HG02884 (cell line): Measurements from ENCODE around the gene SUN1.
"Not testable (repeated sequence)": the region's sequence is repeated elsewhere in the genome, so short reads cannot be mapped to it uniquely, and the experiment has no call there.

Experiments used
- ATAC-seq: cut with Tn5 transposase; IDR thresholded peaks from one replicate; pipeline ENCODE4 v1.9.1; 2021; ENCODE audit warnings: mild to moderate bottlenecking, moderate library complexity; ENCODE audit not compliant: unreplicated experiment

The SUN1 gene

GRCh38 chr7:832167-832967 is at the start of gene SUN1:
TSS of gene SUN1 (plus strand) at chr7:832476. CDS start at chr7:832525, 49 bp downstream.
- peak; percentile 23 for ATAC-seq

GRCh38 chr7:782718-783449 is 49.4 kb upstream of the SUN1 start:
- ATAC-seq = no peak

GRCh38 chr7:783556-784490 is 48.5 kb upstream of the SUN1 start:
- ATAC-seq = no peak

GRCh38 chr7:784971-785370 is 47.3 kb upstream of the SUN1 start:
- no peak for ATAC-seq

- ATAC-seq = no peak
Measured at GRCh38 chr7:785416-785815, 46.9 kb upstream of the SUN1 start.

- ATAC-seq = no peak
Measured at GRCh38 chr7:786472-787255, 45.6 kb upstream of the SUN1 start.

GRCh38 chr7:787332-788240 is 44.7 kb upstream of the SUN1 start:
- ATAC-seq = no peak

- ATAC-seq = no peak
Measured at GRCh38 chr7:791519-791918, 40.8 kb upstream of the SUN1 start.

GRCh38 chr7:794207-794606 is 38.1 kb upstream of the SUN1 start:
- ATAC-seq = no peak

GRCh38 chr7:794671-795329 is 37.5 kb upstream of the SUN1 start:
- no peak for ATAC-seq

GRCh38 chr7:796434-797169 is 35.7 kb upstream of the SUN1 start:
- ATAC-seq = not testable (repeated sequence)

- ATAC-seq = no peak
Measured at GRCh38 chr7:798921-799470, 33.3 kb upstream of the SUN1 start.

GRCh38 chr7:800692-801091 is 31.6 kb upstream of the SUN1 start:
- no peak for ATAC-seq

- not testable (repeated sequence) for ATAC-seq
Measured at GRCh38 chr7:801351-801750, 30.9 kb upstream of the SUN1 start.

GRCh38 chr7:801940-802381 is 30.3 kb upstream of the SUN1 start:
- ATAC-seq = no peak

GRCh38 chr7:802500-803242 is 29.6 kb upstream of the SUN1 start:
- no peak for ATAC-seq

GRCh38 chr7:803243-803635 is 29.0 kb upstream of the SUN1 start:
- ATAC-seq = no peak
